NCI-H1092 (cell line): ENCODE measurements around the gene MRPS26.
"Not testable (repeated sequence)": the region's sequence is repeated elsewhere in the genome, so short reads cannot be mapped to it uniquely, and the experiment has no call there.

ENCODE experiments used
- DNase-seq: peaks from one replicate; lab custom pipeline; 2025; lab: John Stamatoyannopoulos, UW

MRPS26 gene

DNA sequence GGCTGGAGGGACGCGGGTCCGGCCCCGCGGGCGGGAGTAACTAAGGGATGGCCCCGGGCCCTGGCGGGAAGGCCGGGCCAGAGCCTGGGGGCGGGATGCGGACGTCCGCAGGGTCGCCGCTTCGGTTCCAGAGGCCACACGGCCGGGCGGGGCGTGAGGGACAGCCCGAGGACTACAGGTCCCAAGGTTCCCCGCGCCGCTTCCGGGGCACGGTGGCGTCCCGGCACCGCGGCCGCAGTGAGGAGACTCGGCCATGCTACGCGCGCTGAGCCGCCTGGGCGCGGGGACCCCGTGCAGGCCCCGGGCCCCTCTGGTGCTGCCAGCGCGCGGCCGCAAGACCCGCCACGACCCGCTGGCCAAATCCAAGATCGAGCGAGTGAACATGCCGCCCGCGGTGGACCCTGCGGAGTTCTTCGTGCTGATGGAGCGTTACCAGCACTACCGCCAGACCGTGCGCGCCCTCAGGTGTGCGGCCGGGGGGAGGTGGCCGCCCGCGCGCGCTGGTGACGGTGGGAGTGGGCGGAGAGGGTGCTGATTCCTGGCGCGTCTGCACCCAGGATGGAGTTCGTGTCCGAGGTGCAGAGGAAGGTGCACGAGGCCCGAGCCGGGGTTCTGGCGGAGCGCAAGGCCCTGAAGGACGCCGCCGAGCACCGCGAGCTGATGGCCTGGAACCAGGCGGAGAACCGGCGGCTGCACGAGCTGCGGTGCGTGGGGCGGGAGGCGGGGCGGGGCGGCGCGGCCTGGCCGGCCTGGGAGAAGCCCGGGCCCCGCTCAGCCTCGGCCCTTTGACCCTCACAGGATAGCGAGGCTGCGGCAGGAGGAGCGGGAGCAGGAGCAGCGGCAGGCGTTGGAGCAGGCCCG, at the start of gene MRPS26:
TSS of gene MRPS26 (plus strand) at position 237 of the 861 bp plus-strand sequence. CDS start at position 254, 17 bp downstream.
- DNase-seq = peak; percentile 74

DNA sequence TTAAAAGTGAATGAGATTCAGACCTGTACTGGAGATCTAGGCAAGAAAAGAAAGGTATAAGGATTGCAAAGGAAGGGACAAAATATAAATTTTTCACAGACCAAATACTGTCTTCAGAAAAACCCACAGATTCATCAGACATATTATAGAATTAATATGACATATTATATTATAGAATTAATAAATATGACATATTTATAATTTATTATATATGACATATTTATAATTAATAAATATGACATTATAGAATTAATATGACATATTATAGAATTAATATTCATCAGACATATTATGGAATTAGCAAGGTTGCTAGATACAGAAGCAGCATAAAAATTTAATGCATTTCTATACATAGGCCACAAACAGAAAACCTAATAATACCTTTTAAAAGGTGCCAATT, 47.1 kb upstream of the MRPS26 start:
- DNase-seq = no peak

DNA sequence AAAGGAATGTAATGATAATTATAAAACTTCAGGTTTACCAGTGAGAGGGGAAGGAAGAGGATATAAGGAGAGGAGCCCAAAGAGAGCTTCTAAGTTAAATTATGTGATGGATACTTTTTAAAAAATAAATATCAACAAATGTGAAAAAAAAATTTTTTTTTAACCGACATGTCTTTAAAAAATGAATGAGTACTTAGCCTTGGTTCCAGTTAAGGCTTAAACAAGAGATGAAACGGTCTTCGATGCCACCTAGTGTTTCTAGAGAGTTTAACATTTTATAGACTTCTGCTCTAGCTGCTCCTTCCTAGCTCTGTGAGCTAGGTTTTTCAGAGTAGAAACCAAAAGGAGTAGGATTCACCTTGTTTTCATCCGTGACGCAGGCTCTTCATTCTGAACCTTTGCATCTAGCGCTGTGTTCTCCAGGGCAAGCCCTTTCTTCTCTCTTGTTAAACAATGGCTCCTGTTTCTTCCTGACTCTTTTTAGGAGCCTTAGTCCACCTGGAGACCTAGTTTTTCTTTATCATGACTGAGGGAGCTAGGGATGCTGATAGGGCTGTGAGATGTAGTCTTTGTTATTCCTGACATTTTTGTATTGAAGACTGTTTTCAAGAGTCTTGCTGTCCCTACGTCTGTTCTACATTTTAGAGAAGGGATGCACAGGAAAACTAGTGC, 44.9 kb upstream of the MRPS26 start:
- DNase-seq = peak; percentile 6

DNA sequence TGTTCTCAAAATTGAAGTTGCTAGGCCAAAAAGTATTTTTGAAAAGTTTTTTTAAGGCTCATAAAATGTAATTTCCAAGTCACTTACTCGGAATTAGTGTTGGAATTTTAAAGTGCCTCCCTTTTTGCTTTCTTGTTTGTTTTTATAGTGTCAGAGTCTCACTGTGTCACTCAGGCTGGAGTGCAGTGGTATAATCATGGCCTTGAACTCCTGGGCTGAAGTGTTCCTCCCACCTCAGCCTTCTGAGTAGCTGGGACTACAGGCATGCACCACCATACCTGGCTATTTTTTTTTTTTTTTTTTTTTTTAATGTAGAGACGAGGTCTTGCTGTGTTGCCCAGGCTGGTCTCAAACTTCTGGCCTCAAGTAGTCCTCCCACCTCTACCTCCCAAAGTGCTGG, 42.4 kb upstream of the MRPS26 start:
- DNase-seq = no peak

DNA sequence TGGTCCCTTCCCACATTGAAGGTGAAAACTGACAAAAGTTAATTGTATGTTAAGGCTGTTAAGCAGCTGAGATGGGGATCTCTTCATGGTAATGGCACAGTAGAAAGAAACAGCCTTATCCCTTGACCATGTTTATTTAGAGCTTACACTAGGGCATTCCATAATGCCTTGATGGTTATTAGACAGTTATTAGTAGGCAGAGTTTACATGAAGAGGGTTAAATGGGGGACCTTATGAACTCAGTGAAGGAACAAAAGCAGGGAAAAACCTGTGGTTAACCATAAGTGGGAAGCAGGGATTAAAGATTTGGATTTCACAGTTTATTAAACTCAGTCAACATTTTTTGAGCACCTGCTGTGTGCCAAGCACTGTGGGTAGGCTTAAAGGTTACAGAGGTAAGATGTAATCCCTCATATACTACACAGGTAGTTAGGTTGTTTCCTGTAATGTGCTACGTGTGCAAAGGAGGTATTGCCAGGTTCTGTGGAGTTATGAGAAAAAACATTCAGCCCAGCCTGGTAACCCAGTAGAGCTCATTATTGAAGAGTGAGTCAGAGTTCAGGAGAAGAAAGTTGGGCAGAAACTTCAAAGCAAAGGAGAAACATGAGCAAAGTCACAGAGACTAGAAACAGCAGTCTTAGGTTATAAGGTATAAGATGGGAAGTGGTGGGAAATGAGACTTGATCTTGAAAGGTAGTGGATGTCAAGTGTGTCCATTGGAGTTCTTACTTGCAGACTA, 34.7 kb upstream of the MRPS26 start:
- no peak for DNase-seq

DNA sequence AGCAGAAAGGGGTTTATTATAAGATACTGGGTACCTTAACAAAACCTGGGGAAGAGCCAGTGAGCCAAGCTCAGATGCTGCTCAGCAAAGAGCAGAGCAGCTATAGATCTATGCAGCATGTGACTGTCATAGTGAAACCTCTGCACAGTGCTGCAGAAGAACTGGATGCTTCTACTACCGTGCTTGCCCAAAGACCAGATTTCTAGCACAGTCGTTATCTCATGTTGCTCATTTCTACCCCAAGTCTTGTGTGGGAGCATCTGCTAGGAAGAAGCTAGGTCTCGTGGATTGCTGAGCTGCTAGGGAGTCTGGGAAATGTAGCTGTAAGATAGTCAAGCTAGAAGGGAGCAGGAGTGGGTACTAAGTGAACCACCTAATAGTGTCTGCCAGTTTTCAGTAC, 34.1 kb upstream of the MRPS26 start:
- DNase-seq = no peak

DNA sequence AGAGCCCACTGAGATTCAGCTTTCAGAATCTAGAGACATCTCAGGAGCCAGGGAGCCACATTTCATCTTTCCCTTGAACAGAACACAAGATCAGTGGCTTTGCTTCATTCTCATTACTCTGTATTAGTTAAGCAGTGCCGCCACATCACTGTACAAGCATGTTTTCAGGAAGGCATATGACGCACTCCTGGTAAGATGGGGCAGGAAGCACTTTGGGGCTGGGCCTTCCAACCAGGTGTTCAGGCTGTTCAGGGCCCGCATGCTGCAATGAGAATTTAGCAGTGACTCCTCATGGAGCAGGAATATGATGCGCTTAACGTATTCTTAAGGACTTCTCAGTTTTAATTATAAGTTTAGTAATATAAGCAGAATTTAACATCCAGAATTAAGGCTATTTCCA, 32.1 kb upstream of the MRPS26 start:
- DNase-seq = no peak

DNA sequence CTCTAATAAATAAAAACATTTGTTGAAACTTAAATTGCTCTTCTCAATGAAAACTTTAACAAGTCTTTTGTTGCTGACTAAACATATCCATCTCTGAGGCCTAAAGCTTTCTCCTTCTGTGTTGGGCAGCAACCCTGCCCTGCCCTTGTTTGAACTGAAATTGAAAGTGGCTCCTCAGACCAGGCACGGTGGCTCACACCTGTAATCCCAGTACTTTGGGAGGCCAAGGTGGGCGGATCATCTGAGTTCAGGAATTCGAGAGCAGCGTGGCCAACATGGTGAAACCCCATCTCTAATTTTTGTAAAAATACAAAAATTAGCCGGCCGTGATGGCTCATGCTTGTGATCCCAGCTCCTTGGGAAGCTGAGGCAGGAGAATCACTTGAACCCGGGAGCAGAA, 31.7 kb upstream of the MRPS26 start:
- no peak for DNase-seq

DNA sequence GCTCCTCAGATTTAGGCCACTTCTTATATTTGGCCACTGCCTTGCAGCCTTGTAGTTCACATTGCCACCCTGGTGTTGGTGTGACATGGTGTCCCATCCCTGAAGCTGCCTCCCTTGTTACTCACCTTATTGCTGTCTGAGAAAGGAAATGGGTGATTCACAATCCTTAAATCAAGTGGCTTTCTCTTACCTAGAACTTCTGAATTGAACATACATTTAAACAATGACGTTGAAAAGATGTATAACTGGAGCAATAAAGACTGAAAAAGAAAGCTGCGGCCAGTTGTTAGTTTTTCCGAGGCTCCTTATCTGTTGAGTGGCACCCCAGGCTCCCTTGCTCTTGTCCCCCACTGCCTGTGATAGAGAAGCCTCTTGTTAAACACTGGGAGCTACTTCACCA, 31.2 kb upstream of the MRPS26 start:
- DNase-seq = no peak

DNA sequence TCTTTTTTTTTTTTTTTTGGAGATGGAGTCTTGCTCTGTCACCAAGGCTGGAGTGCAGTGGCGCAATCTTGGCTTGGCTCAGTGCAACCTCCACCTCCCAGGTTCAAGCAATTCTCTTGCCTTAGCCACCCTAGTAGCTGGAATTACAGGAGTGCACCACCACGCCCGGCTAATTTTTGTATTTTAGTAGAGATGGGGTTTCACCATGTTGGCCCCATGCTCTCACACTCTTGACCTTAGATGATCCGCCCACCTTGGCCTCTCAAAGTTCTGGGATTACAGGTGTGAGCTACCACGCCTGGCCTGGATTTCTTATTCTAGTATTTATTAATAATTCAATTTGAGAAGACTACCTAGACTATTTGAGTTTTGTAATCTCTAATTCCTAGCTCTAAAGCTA, 30.6 kb upstream of the MRPS26 start:
- not testable (repeated sequence) for DNase-seq

DNA sequence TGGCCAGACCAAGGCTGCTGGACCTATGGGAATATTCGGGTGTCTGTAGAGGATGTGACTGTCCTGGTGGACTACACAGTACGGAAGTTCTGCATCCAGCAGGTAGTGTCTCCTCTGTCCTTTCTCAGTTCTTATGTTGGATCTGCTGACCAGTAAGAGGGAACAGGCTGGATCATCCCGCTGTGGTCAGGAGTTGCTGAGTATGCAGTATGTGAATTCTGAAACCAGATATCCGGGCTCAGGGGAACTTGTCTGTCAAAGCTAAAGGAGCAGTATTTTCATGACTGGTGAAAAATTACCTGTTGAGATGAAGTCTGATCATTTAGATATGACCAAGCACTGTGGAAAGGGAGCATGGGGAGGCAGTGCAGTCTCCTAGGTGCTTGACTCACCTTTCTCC, 24.5 kb upstream of the MRPS26 start:
- no peak for DNase-seq

DNA sequence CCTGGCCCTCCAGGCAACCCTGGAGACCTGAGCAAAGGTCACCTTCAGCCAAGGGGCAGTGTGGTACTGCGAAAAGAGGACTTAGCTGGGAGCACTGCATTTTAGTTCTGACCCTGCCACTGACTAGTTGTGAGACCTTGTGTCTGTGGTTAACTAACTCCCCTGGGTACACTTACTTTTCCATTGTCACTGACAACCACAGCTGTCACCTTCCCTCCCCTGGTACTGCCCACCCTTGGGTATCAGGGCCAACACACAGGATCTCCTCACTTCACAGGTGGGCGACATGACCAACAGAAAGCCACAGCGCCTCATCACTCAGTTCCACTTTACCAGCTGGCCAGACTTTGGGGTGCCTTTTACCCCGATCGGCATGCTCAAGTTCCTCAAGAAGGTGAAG, 24.1 kb upstream of the MRPS26 start:
- DNase-seq = no peak

DNA sequence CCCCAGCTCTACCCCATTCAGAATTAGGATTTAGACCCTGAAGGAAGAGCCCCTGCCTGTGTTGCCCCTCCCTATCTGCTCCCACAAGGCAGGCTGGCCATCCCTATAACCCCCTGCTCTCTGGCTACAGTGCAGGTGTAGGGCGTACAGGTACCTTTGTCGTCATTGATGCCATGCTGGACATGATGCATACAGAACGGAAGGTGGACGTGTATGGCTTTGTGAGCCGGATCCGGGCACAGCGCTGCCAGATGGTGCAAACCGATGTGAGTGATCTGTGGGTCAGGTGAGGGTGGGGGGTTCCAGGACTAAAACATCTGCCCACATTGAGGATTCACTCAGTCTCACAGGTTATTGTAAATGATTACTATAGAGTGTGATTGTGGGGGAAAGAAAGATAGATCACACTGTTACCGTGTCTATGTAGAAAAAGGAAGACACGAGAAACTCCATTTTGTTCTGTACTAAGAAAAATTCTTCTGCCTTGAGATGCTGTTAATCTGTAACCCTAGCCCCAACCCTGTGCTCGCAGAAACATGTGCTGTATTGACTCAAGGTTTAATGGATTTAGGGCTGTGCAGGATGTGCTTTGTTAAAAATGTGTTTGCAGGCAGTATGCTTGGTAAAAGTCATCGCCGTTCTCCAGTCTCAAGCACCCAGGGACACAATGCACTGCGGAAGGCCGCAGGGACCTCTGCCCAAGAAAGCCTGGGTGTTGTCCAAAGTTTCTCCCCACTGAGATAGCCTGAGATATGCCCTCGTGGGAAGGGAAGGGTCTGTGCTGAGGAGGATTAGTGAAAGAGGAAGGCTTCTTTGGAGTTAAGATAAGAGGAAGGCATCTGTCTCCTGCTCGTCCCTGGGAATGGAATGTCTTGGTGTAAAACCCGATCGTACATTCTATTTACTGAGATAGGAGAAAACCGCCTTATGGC, 23.0 kb upstream of the MRPS26 start:
- not testable (repeated sequence) for DNase-seq

DNA sequence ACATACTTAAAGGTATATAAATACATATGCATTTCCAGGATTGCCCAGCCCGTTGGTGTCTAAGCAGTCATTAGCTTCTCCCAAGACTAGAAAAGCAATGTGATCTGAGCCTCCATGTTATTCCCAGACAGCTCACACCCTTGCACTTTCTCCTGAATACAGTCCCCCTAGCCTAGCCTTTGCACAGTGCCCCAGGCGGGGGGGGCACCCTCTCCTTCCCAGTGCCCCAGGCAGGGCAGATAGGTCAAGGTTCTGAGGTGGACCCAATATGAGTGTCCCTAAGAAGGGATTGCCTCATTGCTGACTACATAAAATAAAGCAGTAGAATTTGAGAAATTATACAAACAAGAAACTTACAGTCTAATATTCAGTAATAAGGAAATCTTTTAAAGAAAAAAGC, 17.9 kb upstream of the MRPS26 start:
- no peak for DNase-seq

DNA sequence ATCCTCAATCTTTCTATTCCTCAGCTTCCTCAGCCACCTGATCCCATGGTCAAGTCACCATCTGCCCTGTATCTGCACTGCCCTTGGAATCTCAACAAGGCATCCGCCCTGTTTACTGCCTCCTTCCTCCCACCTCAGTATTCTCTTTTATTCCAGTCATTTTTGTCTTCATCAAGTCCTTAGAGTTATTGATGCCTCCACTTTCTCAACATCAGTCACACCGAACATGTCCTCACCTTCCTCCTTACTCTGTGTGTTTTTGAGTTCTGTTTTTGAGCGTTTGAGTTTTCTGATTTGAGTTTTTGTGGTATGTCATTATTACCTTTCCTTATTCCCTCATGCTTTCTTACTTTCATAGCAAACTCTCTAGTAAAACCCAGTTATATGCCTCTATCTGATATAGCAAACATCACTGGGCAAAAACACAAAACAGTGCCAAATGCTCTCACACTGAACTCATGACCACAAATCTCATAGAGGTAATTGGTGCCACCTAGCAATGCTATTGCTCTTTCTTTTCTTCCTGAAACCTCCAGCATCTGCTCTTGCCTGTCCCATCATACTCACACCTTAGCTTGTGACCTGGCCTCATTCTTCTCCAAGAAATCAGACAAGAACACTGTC, 14.2 kb upstream of the MRPS26 start:
- no peak for DNase-seq

DNA sequence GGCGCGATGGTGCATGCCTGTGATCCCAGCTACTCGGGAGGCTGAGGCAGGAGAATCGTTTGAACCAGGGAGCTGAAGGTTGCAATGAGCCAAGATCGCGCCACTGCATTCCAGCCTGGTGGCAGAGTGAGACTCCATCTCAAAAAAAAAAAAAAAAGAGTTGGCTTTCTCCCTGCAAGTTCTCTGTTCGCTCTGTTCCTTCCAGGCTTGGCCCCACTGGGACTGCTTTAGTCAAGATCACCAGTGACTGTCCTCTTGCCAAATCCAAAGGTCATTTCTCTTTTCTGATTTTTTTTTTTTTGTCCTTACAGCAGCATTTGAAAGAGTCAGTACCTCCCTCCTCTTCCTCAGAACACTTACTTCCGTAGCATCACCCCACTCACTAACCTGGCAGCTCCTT, 13.2 kb upstream of the MRPS26 start:
- no peak for DNase-seq

DNA sequence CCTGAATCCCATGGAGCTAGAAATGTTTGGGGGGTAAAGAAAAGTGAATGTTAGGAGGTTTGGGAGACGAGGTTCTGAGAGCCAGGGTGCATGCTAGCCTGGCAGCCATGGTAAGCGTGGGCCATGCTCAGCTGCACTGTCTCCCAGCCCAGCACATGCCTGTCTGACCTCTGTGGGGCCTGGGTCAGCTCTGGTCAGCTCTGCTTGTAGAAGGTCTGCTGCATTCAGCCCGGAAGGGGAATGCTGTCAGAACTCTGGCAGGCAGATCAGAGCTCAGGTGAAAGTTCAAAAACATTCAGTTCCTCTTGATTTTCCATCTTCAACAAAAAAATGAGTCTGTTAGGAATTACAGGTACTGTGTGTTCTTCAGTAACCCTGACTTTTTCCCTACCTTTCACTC, 8.2 kb upstream of the MRPS26 start:
- no peak for DNase-seq

DNA sequence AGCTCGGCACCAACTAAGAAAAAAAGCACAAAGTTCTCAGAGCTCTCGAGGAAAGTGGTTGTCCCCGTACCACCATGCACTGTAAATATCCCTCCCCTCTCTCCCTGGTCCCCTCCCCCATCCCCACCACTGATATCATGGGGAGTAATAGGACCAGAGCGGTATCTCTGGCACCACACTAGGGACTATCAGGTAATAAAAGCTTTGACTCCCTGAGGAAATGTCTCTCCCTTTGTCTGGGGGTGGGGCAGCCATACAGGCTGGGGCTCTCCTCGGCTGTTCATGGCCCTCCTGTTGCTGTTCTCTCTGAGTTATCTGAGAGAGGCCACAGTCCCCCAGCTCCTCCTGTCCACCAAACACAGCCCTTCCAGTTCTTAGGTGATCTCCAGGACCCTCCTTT, 7.4 kb upstream of the MRPS26 start:
- no peak for DNase-seq

DNA sequence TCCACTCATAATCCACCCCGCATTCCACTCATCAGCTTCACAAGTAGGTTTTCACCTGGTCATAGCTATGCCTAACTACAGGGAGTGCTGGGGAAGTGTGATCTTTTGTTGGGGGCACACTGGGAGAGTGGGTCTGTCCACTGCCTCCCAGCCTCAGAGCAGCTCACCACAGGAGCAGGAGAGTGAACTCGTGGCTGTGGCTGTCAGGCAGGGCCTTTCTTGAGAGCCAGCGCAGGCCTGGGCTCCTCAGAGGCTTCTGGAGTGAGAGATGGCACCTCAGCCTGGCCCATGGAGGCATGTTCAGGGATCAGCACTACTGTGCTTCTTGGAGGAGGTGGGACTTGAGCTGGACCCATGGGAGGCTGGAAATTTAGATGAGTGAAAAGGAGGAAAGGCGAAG, 6.4 kb upstream of the MRPS26 start:
- no peak for DNase-seq

DNA sequence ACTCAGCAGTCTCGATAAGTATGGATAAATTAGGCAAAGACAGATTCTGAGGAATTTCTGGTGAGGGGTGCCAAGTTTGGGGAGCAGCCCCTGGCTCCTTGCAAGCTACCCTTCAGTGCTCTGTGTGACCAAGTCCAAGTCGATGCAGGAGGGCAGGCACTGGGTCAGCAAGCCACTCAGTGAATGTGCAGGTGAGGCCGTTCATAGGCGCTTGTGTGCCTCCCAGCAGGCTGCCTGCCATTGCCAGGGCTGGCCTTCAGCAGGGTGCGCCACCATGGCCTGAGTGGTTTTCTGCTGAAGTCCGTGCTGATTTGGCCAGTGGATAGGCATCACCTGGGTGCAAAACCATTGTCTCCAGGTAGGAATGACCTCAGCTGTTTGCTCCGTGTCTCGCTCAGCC, 5.8 kb upstream of the MRPS26 start:
- DNase-seq = no peak

DNA sequence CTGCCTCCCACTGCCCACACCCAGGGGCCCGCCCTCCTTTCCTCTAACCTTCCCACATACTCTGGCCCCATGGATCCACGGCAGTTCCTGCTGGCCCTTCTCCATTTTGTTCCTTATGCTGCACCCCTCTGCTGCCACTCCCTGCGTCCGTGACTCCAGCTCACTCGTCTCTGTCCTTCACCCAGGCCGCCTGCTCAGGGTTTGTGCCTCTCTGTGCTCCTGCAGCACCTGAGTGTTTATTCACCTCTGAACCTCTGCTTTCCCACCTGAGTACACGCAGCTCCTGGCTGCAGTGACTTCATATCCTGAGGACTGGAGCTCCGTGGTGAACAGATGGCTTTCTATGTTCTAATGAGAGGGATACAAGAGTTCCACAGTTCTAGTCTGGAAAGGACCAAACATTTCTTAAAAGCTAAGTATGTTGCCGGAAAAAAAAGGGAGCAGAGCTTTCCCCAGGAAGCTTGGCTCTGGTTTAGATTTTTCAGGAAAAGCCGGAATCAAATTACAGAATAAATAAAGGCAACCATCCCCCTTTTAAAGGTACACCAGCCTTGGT, 3.9 kb upstream of the MRPS26 start:
- DNase-seq = no peak
